H7 (cell line): ENCODE data around the gene TIPIN. TPM values are rescaled to one million over a fixed set of nuclear protein-coding genes. Genes with fewer than 3 reads are reported as not detected.
A peak's percentile ranks its signal among the peaks of the same experiment; 100 is the strongest.
"Not testable (repeated sequence)": the region's sequence is repeated elsewhere in the genome, so short reads cannot be mapped to it uniquely, and the experiment has no call there.

Experiments used
- DNase-seq: peaks from one replicate; pipeline ENCODE4 v3.0.0; 2012
- H3K27me3 ChIP-seq: 2 replicates; pipeline ENCODE4 v1.6.0; 2011; ENCODE audit warnings: mild to moderate bottlenecking, low read length; ENCODE audit not compliant: control insufficient read depth, insufficient read depth
- H3K36me3 ChIP-seq: replicated peaks from 2 replicates; pipeline ENCODE4 v1.5.1; 2011; ENCODE audit warnings: low read length; ENCODE audit not compliant: control insufficient read depth, insufficient read depth
- H3K4me3 ChIP-seq: 2 replicates; pipeline ENCODE4 v1.5.1; 2011; ENCODE audit warnings: low read depth, mild to moderate bottlenecking, control low read depth, low read length, moderate library complexity; ENCODE audit not compliant: insufficient read depth
- total RNA-seq: library from RNA; depleted of rRNA; stranded (reverse); fragments of >200 nt; shearing (Covaris generic); gene quantifications from 2 replicates; pipeline ENCODE4 v1.2.3, GENCODE V29; 2014

The TIPIN gene
- total RNA-seq, 1 experiment from 2014 or later, result 17.0 TPM

GRCh38 chr15:66361745-66362460 is 5.4 kb upstream of the TIPIN start:
- not testable (repeated sequence) for H3K36me3 ChIP-seq, DNase-seq, H3K4me3 ChIP-seq, H3K27me3 ChIP-seq

GRCh38 chr15:66359740-66360139 is 3.3 kb upstream of the TIPIN start:
- Histone ChIP-seq H3K4me3 (no peak overlapping the region), H3K36me3 (no peaks in the 10 kb centered on the region), H3K27me3 (no peaks in the 10 kb centered on the region)
- no peak for DNase-seq

- H3K4me3 ChIP-seq, result peak overlapping the region; percentile 73
- no peaks in the 10 kb centered on the region; the same call in 1 of the 2 replicates for H3K36me3 ChIP-seq
- DNase-seq, result no peak
- H3K27me3 ChIP-seq, result no peaks in the 10 kb centered on the region
Measured at GRCh38 chr15:66356077-66356358, 467 bp downstream of the TIPIN start.

- not testable (repeated sequence) for H3K27me3 ChIP-seq, H3K36me3 ChIP-seq, DNase-seq, H3K4me3 ChIP-seq
Measured at GRCh38 chr15:66348530-66348929, 8.0 kb downstream of the TIPIN start.

- DNase-seq, result no peak
- H3K36me3 ChIP-seq, result peaks cover 5% of the 10 kb centered on the region
- H3K4me3 ChIP-seq, result no peak overlapping the region
- H3K27me3 ChIP-seq, result no peaks in the 10 kb centered on the region
Measured at GRCh38 chr15:66328771-66329170, 27.7 kb downstream of the TIPIN start.

GRCh38 chr15:66327736-66328135 is 28.7 kb downstream of the TIPIN start:
- peaks cover 5% of the 10 kb centered on the region for H3K36me3 ChIP-seq
- H3K4me3 ChIP-seq, result no peak overlapping the region
- no peaks in the 10 kb centered on the region for H3K27me3 ChIP-seq
- no peak for DNase-seq

- Histone ChIP-seq H3K36me3 (peaks cover 5% of the 10 kb centered on the region), H3K27me3 (no peaks in the 10 kb centered on the region)
Measured at GRCh38 chr15:66326051-66326450, 30.4 kb downstream of the TIPIN start.

GRCh38 chr15:66323312-66323928 is 33.1 kb downstream of the TIPIN start:
- Histone ChIP-seq H3K36me3 (peaks cover 5% of the 10 kb centered on the region), H3K27me3 (no peaks in the 10 kb centered on the region), H3K4me3 (no peak overlapping the region)
- DNase-seq, result peak; percentile 12

More at GRCh38 chr15:66326051-66326450, 30.4 kb downstream of the TIPIN start:
- H3K4me3 ChIP-seq, result no peak overlapping the region
- no peak for DNase-seq

- no peak for DNase-seq
- H3K36me3 ChIP-seq, result peaks cover 15% of the 10 kb centered on the region
- H3K4me3 ChIP-seq, result no peak overlapping the region
- H3K27me3 ChIP-seq, result no peaks in the 10 kb centered on the region
Measured at GRCh38 chr15:66312144-66312543, 44.3 kb downstream of the TIPIN start.

- Histone ChIP-seq H3K27me3 (no peaks in the 10 kb centered on the region), H3K36me3 (peaks cover 13% of the 10 kb centered on the region), H3K4me3 (no peak overlapping the region)
- no peak for DNase-seq
Measured at GRCh38 chr15:66310786-66311185, 45.7 kb downstream of the TIPIN start.

- Histone ChIP-seq H3K4me3 (no peak overlapping the region), H3K36me3 (peaks cover 9% of the 10 kb centered on the region), H3K27me3 (no peaks in the 10 kb centered on the region)
- DNase-seq, result no peak
Measured at GRCh38 chr15:66309828-66310227, 46.7 kb downstream of the TIPIN start.

GRCh38 chr15:66308531-66308930 is 48.0 kb downstream of the TIPIN start:
- no peak overlapping the region for H3K4me3 ChIP-seq
- H3K27me3 ChIP-seq, result no peaks in the 10 kb centered on the region
- H3K36me3 ChIP-seq, result peaks cover 9% of the 10 kb centered on the region
- no peak for DNase-seq

- Histone ChIP-seq H3K36me3 (peaks cover 6% of the 10 kb centered on the region), H3K4me3 (no peak overlapping the region), H3K27me3 (no peaks in the 10 kb centered on the region)
- DNase-seq, result no peak
Measured at GRCh38 chr15:66306381-66306780, 50.1 kb downstream of the TIPIN start.

- DNase-seq, H3K4me3 ChIP-seq, H3K27me3 ChIP-seq, H3K36me3 ChIP-seq: not testable (repeated sequence)
Measured at GRCh38 chr15:66304425-66304824, 52.1 kb downstream of the TIPIN start.

GRCh38 chr15:66302489-66303278 is 53.8 kb downstream of the TIPIN start:
- H3K27me3 ChIP-seq, result no peaks in the 10 kb centered on the region
- no peak overlapping the region for H3K4me3 ChIP-seq
- no peaks in the 10 kb centered on the region; the same call in none of the 2 replicates for H3K36me3 ChIP-seq
- no peak for DNase-seq
